Effector memory CD4-positive, alpha-beta T cell (primary cell): ENCODE measurements around the gene ZNF280A.
"Not testable (repeated sequence)": the region's sequence is repeated elsewhere in the genome, so short reads cannot be mapped to it uniquely, and the experiment has no call there.

Source experiments
- DNase-seq, 3 donors: peaks; one replicate each; pipeline ENCODE4 v3.0.0-alpha.2; 2020
- H3K27ac ChIP-seq: 2 replicates; pipeline ENCODE4 v1.7.0; 2013; ENCODE audit warnings: mild to moderate bottlenecking, low read length, moderate library complexity; ENCODE audit not compliant: insufficient read depth, poor library complexity, severe bottlenecking
- H3K27me3 ChIP-seq: replicated peaks from 2 replicates; pipeline ENCODE4 v1.7.0; 2013; ENCODE audit warnings: mild to moderate bottlenecking, low read length; ENCODE audit not compliant: insufficient read depth, control insufficient read depth, poor library complexity, severe bottlenecking
- H3K36me3 ChIP-seq: 2 replicates; pipeline ENCODE4 v1.7.0; 2013; ENCODE audit warnings: mild to moderate bottlenecking, low read length, moderate library complexity; ENCODE audit not compliant: control insufficient read depth, insufficient read depth
- H3K4me1 ChIP-seq: 2 replicates; pipeline ENCODE4 v1.7.0; 2013; ENCODE audit warnings: low read length, mild to moderate bottlenecking; ENCODE audit not compliant: control insufficient read depth, insufficient read depth, poor library complexity, severe bottlenecking
- H3K4me3 ChIP-seq: 2 replicates; pipeline ENCODE4 v1.7.0; 2013; ENCODE audit warnings: low read length, low read depth, mild to moderate bottlenecking; ENCODE audit not compliant: insufficient read depth, poor library complexity, severe bottlenecking
- H3K9me3 ChIP-seq: 2 replicates; pipeline ENCODE4 v1.7.0; 2013; ENCODE audit warnings: mild to moderate bottlenecking, low read length, moderate library complexity; ENCODE audit not compliant: control insufficient read depth

Gene ZNF280A

DNA sequence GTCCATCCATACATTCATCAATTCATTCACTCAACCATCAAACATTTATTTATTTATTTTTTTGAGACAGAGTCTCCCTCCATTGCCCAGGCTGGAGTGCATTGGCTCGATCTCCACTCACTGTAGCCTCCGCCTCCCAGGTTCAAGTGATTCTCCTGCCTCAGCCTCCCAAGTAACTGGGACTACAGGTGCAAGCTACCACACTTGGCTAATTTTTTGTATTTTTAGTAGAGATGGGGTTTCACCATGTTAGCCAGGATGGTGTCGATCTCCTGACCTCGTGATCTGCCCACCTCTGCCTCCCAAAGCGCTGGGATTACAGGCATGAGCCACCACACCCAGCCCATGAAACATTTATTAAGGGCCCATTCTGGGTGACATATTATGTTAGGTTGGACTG, 49.0 kb downstream of the ZNF280A start:
- H3K4me1 ChIP-seq, DNase-seq: not testable (repeated sequence)

DNA sequence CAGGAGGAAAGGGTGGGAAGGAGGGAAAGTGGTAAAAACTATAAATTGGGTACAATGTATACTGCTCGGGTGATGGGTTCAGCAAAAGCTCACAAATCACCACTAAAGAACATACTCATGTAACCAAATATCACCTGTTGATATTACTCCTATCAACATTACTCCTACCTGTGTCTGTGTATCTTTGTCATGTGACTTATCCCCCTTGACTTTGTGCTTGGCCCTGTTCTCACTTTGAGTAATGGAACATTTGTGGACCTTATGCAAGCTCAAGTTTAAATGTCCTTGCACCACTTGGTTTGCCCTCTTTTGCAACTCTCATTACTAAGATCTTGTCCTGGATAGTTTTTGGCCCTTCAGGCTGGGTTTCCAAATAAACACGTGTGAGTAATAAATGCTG, 50.5 kb downstream of the ZNF280A start:
- no peaks in the 10 kb centered on the region for H3K9me3 ChIP-seq
- H3K4me1 ChIP-seq: no peaks in the 10 kb centered on the region
- H3K27me3 ChIP-seq: no peaks in the 10 kb centered on the region
- no peaks in the 10 kb centered on the region for H3K36me3 ChIP-seq
- no peak overlapping the region for H3K4me3 ChIP-seq
- no peak for DNase-seq
- H3K27ac ChIP-seq: no peak overlapping the region

More for the DNA sequence above, 49.0 kb downstream of the ZNF280A start:
- H3K27me3 ChIP-seq, H3K4me3 ChIP-seq, H3K9me3 ChIP-seq, H3K36me3 ChIP-seq, H3K27ac ChIP-seq: not testable (repeated sequence)

DNA sequence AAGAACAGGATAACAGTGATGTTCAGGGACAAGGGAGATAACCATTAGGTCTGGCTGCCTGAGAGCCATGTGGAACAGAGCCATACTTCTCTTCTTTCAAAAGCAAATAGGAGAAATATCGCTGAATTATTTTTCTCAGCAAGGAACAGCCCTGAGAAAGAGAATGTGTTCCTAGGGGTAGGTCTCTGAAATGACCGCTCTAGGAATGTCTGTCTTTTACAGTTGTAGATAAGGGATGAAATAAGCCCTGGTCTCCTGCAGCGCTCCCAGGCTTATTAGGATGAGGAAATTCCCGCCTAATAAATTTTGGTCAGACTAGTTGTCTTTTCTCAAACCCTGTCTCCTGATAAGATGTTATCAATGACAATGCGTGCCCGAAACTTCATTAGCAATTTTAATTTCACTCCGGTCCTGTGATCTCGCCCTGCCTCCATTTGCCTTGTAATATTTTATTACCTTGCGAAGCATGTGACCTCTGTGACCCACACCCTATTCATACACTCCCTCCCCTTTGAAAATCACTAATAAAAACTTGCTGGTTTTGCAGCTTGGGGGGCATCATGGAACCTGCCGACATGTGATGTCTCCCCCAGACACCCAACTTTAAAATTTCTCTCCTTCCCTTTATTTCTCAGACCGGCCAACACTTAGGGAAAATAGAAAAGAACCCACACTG, 51.1 kb downstream of the ZNF280A start:
- not testable (repeated sequence) for H3K27me3 ChIP-seq, H3K27ac ChIP-seq, DNase-seq, H3K36me3 ChIP-seq, H3K4me3 ChIP-seq, H3K9me3 ChIP-seq, H3K4me1 ChIP-seq

DNA sequence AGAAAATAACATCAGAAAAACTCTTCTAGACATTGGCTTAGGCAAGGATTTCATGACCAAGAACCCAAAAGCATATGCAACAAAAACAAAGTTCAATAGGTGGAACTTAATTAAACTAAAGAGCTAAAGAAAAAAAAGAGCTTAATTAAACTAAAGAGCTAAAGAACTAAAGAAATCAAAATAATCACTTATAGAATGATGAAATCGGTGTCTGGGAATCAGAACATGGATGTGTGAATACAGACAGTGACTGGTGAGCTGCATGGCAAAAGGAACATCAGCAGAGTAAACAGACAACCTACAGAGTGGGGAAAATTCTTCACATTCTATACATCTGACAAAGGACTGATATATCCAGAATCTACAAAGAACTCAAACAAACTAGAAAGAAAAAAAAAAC, 53.0 kb downstream of the ZNF280A start:
- no peaks in the 10 kb centered on the region for H3K9me3 ChIP-seq
- no peak overlapping the region for H3K27ac ChIP-seq
- DNase-seq: no peak
- H3K36me3 ChIP-seq: no peaks in the 10 kb centered on the region
- no peaks in the 10 kb centered on the region for H3K4me1 ChIP-seq
- H3K4me3 ChIP-seq: no peak overlapping the region
- peaks cover 5% of the 10 kb centered on the region for H3K27me3 ChIP-seq

DNA sequence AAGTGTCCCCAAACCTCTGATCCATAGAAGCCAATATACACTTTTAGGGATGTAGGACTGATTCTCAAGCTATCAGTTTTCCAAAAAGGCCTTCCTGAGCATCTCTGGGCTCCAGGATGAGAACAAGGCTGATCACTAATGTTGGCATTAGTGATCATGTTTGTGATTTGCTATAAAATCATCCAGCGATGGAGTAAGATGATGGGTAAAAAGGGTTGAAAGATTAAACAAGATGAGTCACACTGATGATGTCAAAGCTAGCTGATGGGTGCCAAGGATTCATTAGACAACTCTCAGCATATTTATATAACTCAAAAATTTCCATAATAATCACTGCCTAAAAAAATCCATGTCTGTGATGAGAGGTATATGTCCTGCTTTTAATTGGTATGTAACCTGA, 54.3 kb downstream of the ZNF280A start:
- Histone ChIP-seq H3K36me3 (no peaks in the 10 kb centered on the region), H3K27ac (no peak overlapping the region), H3K9me3 (no peaks in the 10 kb centered on the region), H3K4me1 (no peaks in the 10 kb centered on the region), H3K27me3 (peaks cover 5% of the 10 kb centered on the region), H3K4me3 (no peak overlapping the region)
- DNase-seq: no peak

DNA sequence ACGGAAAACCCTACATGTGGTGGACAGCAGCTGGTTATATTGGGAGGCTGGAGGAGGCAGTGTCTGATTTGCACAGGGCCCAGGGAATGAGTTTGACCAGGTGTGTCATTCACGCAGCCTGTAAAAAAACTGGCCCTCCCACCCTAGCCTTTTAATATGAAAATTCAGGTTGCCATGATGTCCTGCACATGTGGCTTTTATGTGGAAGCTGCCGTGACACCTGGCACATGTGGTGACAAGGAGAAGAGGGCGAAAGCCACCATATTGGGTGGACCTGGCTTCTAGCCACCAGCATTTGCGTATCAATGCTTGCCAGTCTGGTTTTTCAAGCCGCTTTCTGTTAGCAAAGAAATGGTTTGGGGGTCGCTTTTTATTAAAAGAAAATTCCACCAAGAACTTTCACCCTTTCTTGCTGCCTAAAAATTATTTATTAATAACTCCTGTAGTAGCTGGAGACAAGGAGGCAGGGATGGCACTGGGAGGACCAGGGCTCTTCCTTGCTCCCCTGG, 54.9 kb downstream of the ZNF280A start:
- DNase-seq: no peak

DNA sequence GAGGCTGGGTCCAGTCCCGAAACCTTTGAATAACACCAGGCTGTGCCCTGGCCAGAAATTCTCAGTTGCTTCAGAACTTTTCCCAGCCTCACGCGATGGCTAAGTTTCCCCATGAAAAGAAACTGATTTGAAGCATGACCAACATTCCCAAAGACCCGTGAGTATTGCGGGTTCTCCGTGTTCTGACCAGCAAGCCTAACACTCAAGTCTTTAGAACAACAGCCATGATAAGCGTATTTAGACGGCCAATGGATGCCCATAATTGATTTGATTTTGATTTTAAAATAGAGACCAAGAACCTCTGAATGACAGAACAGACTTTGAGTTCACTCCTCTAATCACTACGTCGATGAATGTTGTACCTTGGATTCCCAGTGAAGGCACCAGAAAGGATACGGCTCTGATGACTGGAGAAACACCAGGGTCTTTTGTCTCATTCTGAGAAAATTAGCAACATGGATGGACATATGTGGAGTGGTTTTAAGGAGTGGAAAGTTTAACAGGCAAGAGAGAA, 55.5 kb downstream of the ZNF280A start:
- no peak for DNase-seq
- H3K4me3 ChIP-seq: no peak overlapping the region
- H3K27me3 ChIP-seq: peaks cover 5% of the 10 kb centered on the region
- peaks cover 2% of the 10 kb centered on the region for H3K9me3 ChIP-seq
- H3K4me1 ChIP-seq: no peaks in the 10 kb centered on the region
- no peaks in the 10 kb centered on the region for H3K36me3 ChIP-seq
- no peak overlapping the region for H3K27ac ChIP-seq

More for the DNA sequence above, 54.9 kb downstream of the ZNF280A start:
- no peaks in the 10 kb centered on the region for H3K4me1 ChIP-seq
- no peaks in the 10 kb centered on the region for H3K36me3 ChIP-seq
- H3K4me3 ChIP-seq: no peak overlapping the region
- no peak overlapping the region for H3K27ac ChIP-seq
- H3K27me3 ChIP-seq: peaks cover 5% of the 10 kb centered on the region
- H3K9me3 ChIP-seq: no peaks in the 10 kb centered on the region

DNA sequence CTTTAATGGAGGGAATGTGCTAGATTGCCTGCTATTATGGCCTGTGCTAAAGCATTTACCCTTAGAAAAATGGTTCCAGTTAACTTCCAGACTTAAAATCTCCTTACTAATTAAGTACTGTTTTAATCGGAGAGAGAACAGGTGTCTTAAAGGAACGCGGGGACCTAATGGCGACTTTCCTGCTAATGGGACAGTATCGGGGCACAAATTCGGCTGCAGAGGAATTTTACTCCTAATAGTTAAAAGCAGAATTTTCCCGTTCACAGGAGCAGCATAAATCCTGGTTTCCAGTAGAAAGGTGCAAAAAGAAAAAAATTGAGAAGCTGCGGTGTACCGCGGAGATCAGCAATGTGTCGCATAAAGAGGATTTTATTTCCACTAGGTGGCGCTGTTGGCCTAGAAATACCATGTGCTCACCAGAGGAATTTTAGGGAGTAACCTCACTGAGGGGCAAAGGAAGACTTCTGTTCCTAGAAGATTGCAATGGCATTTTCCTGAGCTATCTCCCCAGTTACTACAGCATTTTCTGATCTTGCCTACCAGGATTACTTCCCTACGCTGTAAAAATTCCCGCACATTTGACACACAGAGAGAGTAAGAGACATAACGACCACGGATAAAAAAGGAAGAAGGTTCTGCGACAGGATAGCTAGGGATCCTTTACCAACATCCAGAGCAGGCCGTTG, 56.1 kb downstream of the ZNF280A start:
- Histone ChIP-seq H3K4me3 (no peak overlapping the region), H3K27ac (no peak overlapping the region), H3K36me3 (no peaks in the 10 kb centered on the region), H3K27me3 (peaks cover 5% of the 10 kb centered on the region), H3K4me1 (no peaks in the 10 kb centered on the region), H3K9me3 (peaks cover 8% of the 10 kb centered on the region)
- peak in 2 of 3 donors; percentile 4 to 34 for DNase-seq
